ENCODE measurements around the gene KLK2. TPM values are rescaled to one million over a fixed set of nuclear protein-coding genes. Genes with fewer than 3 reads are reported as not detected.

KLK2 gene
- total RNA-seq, 1 experiment from 2014 or later: not detected

- Histone ChIP-seq H3K79me2 (ENCODE audit: insufficient read depth, low read length) (no peaks in the 10 kb centered on the region), H3K36me3 (ENCODE audit: control insufficient read depth in 1 of 2, insufficient read depth in 2 of 2, low read length in 2 of 2) (no peaks in the 10 kb centered on the region), H3K9me2 (ENCODE audit: insufficient read depth) (no peaks in the 10 kb centered on the region), H4K20me1 (ENCODE audit: insufficient read depth) (no peaks in the 10 kb centered on the region), H3K27me3 (ENCODE audit: insufficient read depth, low read length) (no peaks in the 10 kb centered on the region), H2AFZ (ENCODE audit: low read depth, low read length, poor library complexity, severe bottlenecking) (no peak overlapping the region), H3K4me3 (replicated peaks in 1 of 2; ENCODE audit: low read depth in 1 of 2, low read length in 2 of 2) (no peak overlapping the region), H3K4me2 (ENCODE audit: low read length) (no peak overlapping the region), H3K4me1 (ENCODE audit: control insufficient read depth in 1 of 2, insufficient read depth in 2 of 2, low read length in 2 of 2) (peaks cover 23 to 31% of the 10 kb centered on the region in 2 experiments), H3K27ac (ENCODE audit: low read depth, low read length) (no peak overlapping the region), H3K9me3 (ENCODE audit: control insufficient read depth in 1 of 2, insufficient read depth in 1 of 2, low read depth in 1 of 2, low read length in 2 of 2) (no peaks in the 10 kb centered on the region), H3K9ac (ENCODE audit: low read length) (no peak overlapping the region)
- POLR2A ChIA-PET: no interaction called here
- no TSS peak for BruUV-seq (replicated peaks)
- no peak for DNase-seq (ENCODE audit: low read depth, low spot score)
- CTCF ChIA-PET: interaction anchor here (2.1 kb wide), 1 partner anchor 91 kb away, joined by 7 read pairs; no protein-coding TSS in a partner anchor
- RAD21 ChIA-PET (ENCODE audit: low non-redundant PET in 1 of 2, low total read pairs in 2 of 2, uncharacterized antibody in 2 of 2, unreplicated experiment in 2 of 2): no interaction called here
- ATAC-seq: no peak
- TF ChIP-seq ZNF274 (IDR thresholded peaks at IDR 0.05; ENCODE audit: low read depth, low read length) (no peak), CEBPB (IDR thresholded peaks at IDR 0.05; ENCODE audit: low read depth) (peak; percentile 50; the same call in 1 of the 2 replicates), SP1 (IDR thresholded peaks at IDR 0.05; ENCODE audit: low read depth) (0 out of 2 replicates have a peak, but pooled peaks have one; percentile 9)
- intact Hi-C loops (cut with micrococcal nuclease): no loop called here
Measured at GRCh38 chr19:50925734-50926133, 52.5 kb downstream of the KLK2 start.

- Histone ChIP-seq H3K4me2 (ENCODE audit: low read length) (no peak overlapping the region), H3K4me1 (ENCODE audit: control insufficient read depth in 1 of 2, insufficient read depth in 2 of 2, low read length in 2 of 2) (peaks cover 26 to 34% of the 10 kb centered on the region in 2 experiments), H3K27ac (ENCODE audit: low read depth, low read length) (no peak overlapping the region), H3K36me3 (ENCODE audit: control insufficient read depth in 1 of 2, insufficient read depth in 2 of 2, low read length in 2 of 2) (no peaks in the 10 kb centered on the region), H3K27me3 (ENCODE audit: insufficient read depth, low read length) (no peaks in the 10 kb centered on the region), H3K9me2 (ENCODE audit: insufficient read depth) (no peaks in the 10 kb centered on the region), H4K20me1 (ENCODE audit: insufficient read depth) (no peaks in the 10 kb centered on the region), H3K9ac (ENCODE audit: low read length) (no peak overlapping the region), H3K4me3 (replicated peaks in 1 of 2; ENCODE audit: low read depth in 1 of 2, low read length in 2 of 2) (no peak overlapping the region), H2AFZ (ENCODE audit: low read depth, low read length, poor library complexity, severe bottlenecking) (no peak overlapping the region), H3K79me2 (ENCODE audit: insufficient read depth, low read length) (no peaks in the 10 kb centered on the region), H3K9me3 (ENCODE audit: control insufficient read depth in 1 of 2, insufficient read depth in 1 of 2, low read depth in 1 of 2, low read length in 2 of 2) (no peaks in the 10 kb centered on the region)
- ChIA-PET POLR2A (no interaction called here), CTCF (interaction anchor here (2.1 kb wide), 1 partner anchor 91 kb away, joined by 7 read pairs; no protein-coding TSS in a partner anchor), RAD21 (ENCODE audit: low non-redundant PET in 1 of 2, low total read pairs in 2 of 2, uncharacterized antibody in 2 of 2, unreplicated experiment in 2 of 2) (no interaction called here)
- ATAC-seq (no peak), DNase-seq (ENCODE audit: low read depth, low spot score) (no peak)
- BruUV-seq (replicated peaks): no TSS peak
- intact Hi-C loops (cut with micrococcal nuclease): no loop called here
- no peak for TF ChIP-seq CTCF (IDR thresholded peaks at IDR 0.05 in 2 of 3, conservative IDR thresholded peaks at IDR 0.05 in 1 of 3; ENCODE audit: borderline replicate concordance in 1 of 3, insufficient read depth in 1 of 3, low read depth in 2 of 3, low read length in 2 of 3)
- no peak for TF ChIP-seq YY1 (IDR thresholded peaks at IDR 0.05; ENCODE audit: extremely low read depth, insufficient replicate concordance, low read depth, low read length)
- TF ChIP-seq POLR2A (IDR thresholded peaks at IDR 0.05; ENCODE audit: borderline replicate concordance, extremely low read depth, insufficient read depth, insufficient read length): no peak
- TF ChIP-seq ZFX (IDR thresholded peaks at IDR 0.05): no peak
- no peak for TF ChIP-seq SIN3A (IDR thresholded peaks at IDR 0.05; ENCODE audit: low read depth)
Measured at GRCh38 chr19:50926144-50926543, 52.9 kb downstream of the KLK2 start.

Data from HCT116 (cell line).